HUDEP-2 (cell line): ENCODE data around the gene PDE4D.

Experiments used
- DNase-seq, 76 experiments: peaks; one replicate each; lab custom pipeline; 2025; ENCODE audit not compliant: unreplicated experiment in 76 of 76; lab: John Stamatoyannopoulos, UW

Gene PDE4D

GRCh38 chr5:58933891-58934628 lies 959.5 kb downstream of the PDE4D start:
- DNase-seq = no peak

GRCh38 chr5:58932057-58932612 lies 961.4 kb downstream of the PDE4D start:
- no peak for DNase-seq

- no peak for DNase-seq
Measured at GRCh38 chr5:58930520-58930919, 963.0 kb downstream of the PDE4D start.

DNA sequence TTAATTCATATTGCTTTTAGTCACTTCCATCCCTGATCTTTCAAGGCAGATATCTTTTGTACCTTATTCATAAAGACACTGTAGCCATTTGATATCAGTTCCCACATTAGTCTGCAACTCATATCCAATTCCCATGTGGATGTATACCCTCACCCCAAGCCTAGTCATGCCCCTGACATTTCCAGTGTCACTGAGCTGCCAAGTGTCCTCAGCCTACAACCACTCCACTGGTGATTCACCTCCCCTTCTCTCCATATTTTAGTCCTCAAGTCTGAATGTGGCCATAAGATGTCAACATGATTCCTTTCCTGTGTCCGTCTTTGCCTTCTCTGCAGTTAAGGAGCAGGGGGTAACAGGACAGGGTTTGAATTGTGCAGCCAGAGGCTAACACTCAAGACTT lies 963.8 kb downstream of the PDE4D start:
- DNase-seq = no peak

GRCh38 chr5:58927938-58928337 lies 965.6 kb downstream of the PDE4D start:
- no peak for DNase-seq

- DNase-seq = no peak
Measured at GRCh38 chr5:58927181-58927580, 966.3 kb downstream of the PDE4D start.

GRCh38 chr5:58926541-58926935 lies 967.0 kb downstream of the PDE4D start:
- no peak for DNase-seq

GRCh38 chr5:58925627-58926540 lies 967.6 kb downstream of the PDE4D start:
- no peak for DNase-seq

- no peak for DNase-seq
Measured at GRCh38 chr5:58924306-58924705, 969.2 kb downstream of the PDE4D start.

DNA sequence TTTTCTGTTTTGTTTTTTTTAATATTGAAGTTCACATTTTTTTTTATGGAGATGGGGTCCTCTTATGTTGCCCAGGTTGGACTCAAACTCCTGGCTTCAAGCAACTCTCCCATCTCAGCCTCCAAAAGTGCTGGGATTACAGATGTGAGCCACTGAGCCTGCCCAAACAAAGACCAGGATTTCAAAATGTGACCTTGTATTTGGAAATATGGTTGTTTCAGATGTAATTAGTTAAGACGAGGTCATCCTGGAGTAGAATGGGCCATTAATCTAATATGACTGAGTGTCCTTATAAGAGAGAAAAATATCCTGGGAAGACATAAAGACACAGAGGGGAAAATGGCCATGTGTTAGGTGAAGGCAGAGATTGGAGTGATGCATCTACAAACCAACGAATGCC lies 970.2 kb downstream of the PDE4D start:
- no peak for DNase-seq

DNA sequence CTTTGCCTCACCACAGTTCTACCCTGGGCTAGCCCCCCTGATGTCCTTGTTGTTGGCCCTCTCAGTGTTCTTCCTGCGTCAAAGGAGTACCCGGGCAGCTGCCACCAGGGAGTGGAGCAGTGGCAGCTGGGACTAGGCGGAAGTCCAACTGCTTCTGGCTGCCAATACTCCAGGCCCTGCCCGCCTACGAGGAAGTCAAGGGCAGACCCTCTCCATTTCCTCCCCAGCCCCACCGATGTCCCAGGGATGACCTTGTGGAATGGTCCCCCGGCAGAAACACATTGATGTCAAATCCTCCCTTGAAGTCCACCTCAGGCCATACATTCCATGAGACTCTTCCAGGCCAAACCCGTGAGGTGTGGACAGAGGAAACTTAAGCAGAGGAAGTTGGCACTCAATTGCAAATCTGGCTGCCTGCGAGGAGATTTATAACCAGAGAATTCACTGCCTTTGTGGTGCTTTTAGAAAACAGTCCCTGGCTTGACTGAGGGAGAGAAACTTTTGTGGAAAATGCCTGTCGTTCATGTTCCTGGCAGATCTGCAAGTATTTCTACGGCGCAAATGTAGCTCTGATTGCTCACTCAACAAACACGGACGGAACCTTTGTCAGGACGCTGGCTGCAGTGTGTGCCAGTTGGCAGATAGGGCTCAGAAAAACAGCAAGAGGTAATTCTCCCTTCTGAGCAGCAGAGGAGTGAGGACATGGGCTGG lies 970.9 kb downstream of the PDE4D start:
- no peak for DNase-seq

DNA sequence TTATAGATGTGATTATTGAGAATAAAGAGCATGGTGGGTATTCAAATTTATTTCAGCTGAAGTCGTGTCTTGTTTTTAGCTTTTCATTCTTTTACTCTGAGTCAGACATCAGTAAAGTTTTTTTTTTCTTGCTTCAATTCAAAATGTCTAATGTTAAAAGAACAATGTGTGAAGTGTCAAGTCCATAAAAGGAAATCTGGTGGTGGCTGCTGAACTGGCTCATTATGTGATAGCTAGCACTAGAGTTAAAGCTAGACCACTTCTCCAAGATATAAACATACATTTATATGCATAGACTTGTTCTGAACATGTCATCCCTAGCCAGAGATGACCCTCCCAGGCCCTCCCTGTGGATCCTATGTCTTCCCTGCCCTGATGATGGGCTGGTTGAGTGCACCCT lies 972.4 kb downstream of the PDE4D start:
- DNase-seq = no peak

GRCh38 chr5:58919833-58920232 lies 973.7 kb downstream of the PDE4D start:
- no peak for DNase-seq
